Left ventricle myocardium inferior (tissue), 1 donor: Measurements from ENCODE around the gene L1CAM. TPM values are rescaled to one million over a fixed set of nuclear protein-coding genes. Genes with fewer than 3 reads are reported as not detected.

Experiments
- DNase-seq: peaks from one replicate; pipeline ENCODE4 v3.0.0-alpha.2; 2020
- H3K27ac ChIP-seq: fragments of 200-600 bp; replicated peaks from 2 replicates; pipeline ENCODE4 v1.8.0; 2021
- H3K27me3 ChIP-seq: fragments of 200-600 bp; 2 replicates; pipeline ENCODE4 v1.8.0; 2021; ENCODE audit warnings: low read depth
- H3K36me3 ChIP-seq: fragments of 200-600 bp; 2 replicates; pipeline ENCODE4 v1.8.0; 2021
- H3K4me1 ChIP-seq: fragments of 200-600 bp; 2 replicates; pipeline ENCODE4 v1.8.0; 2021
- H3K4me3 ChIP-seq: fragments of 200-600 bp; 2 replicates; pipeline ENCODE4 v1.8.0; 2021; ENCODE audit warnings: mild to moderate bottlenecking, moderate library complexity
- H3K9me3 ChIP-seq: fragments of 200-600 bp; replicated peaks from 2 replicates; pipeline ENCODE4 v1.8.0; 2021
- intact Hi-C: fragments of 100-400 bp; cut with micrococcal nuclease; formaldehyde crosslinking; loops from one replicate; pipeline ENCODE4 v1.11.0; 2022
- long read RNA-seq: library from polyadenylated mRNA; unstranded; transcript quantifications from one replicate; pipeline ENCODE4 v2.0.0, GENCODE V29; 2021
- total RNA-seq: library from RNA; stranded (reverse); fragmentation: NEBNext Ultra II Directional; extraction: Animal tissue kit (Norgen Biotek cat#: 25700); gene quantifications from one replicate; pipeline ENCODE4 v1.2.1, GENCODE V29; 2021
- TF ChIP-seq, protein P1 (sequence below): fragments of 200-600 bp; IDR thresholded peaks from 2 replicates; pipeline ENCODE4 v1.8.0; 2021; ENCODE audit warnings: antibody characterized with exemption, mild to moderate bottlenecking, borderline replicate concordance
- donor health status: DM: no; HTN: yes; CAD: no; lungs with severe emphysema.

Gene L1CAM, protein sequence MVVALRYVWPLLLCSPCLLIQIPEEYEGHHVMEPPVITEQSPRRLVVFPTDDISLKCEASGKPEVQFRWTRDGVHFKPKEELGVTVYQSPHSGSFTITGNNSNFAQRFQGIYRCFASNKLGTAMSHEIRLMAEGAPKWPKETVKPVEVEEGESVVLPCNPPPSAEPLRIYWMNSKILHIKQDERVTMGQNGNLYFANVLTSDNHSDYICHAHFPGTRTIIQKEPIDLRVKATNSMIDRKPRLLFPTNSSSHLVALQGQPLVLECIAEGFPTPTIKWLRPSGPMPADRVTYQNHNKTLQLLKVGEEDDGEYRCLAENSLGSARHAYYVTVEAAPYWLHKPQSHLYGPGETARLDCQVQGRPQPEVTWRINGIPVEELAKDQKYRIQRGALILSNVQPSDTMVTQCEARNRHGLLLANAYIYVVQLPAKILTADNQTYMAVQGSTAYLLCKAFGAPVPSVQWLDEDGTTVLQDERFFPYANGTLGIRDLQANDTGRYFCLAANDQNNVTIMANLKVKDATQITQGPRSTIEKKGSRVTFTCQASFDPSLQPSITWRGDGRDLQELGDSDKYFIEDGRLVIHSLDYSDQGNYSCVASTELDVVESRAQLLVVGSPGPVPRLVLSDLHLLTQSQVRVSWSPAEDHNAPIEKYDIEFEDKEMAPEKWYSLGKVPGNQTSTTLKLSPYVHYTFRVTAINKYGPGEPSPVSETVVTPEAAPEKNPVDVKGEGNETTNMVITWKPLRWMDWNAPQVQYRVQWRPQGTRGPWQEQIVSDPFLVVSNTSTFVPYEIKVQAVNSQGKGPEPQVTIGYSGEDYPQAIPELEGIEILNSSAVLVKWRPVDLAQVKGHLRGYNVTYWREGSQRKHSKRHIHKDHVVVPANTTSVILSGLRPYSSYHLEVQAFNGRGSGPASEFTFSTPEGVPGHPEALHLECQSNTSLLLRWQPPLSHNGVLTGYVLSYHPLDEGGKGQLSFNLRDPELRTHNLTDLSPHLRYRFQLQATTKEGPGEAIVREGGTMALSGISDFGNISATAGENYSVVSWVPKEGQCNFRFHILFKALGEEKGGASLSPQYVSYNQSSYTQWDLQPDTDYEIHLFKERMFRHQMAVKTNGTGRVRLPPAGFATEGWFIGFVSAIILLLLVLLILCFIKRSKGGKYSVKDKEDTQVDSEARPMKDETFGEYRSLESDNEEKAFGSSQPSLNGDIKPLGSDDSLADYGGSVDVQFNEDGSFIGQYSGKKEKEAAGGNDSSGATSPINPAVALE
- 4.0 TPM for total RNA-seq
- long read RNA-seq, full-length matches to known transcripts, result 1 of 4 reads
- long read RNA-seq, partial matches to known transcripts, result 3 of 4 reads
- long read RNA-seq, other reads (novel, unspliced or antisense), result 0 of 4 reads

DNA sequence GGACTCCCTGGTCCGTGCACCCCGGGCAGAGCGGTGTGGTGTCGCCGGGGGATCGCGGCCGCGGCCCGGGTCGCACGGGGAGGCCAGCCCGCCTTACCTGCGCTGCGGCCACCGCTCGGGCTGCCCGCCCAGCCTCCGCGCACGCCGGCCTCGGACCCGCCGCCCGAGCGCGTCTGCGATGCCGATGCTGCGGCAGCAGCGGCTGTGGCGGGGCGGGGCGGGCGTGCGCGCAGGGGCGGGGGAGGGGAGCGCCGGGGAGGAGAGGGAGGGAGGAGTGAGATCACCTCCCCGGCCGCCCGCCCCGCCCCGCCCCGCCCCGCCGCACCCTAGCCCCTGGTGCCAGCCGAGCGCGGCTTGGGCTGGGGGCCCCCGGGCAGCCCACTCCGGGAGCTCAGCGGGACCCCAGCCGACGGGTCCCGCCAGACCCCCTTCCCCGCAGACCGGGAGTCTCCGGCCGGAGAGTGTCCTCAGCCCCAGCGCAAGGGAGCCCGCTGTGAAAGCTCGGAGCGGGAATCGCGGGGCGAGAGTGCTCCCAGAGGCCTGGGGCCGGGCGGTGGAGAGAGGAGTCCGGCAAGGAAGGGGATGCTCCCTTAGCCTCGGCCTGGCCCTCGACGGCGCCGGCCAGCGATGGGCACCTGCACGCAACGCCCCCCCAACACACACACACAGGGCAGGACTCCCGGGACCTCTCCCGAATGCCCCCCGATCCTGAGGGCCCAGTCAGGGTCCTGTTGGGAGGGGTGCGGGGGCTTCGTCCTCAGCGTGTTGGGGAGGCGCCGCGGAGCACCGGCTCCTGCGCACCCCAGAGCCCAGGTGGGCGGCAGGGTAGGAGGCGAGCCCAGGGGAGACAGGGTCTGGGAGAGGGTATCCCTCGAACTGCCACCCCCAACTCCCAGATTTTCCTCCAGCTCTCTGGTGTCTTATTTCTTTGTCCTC is at the start of gene L1CAM:
TSS of gene L1CAM (minus strand) at position 206 of the 936 bp plus-strand sequence. CDS start 10,337 bp downstream, outside the sequence.
- intact Hi-C loops, result no loop called here
- no peaks in the 10 kb centered on the region for H3K36me3 ChIP-seq
- no peak for DNase-seq
- TF ChIP-seq, protein P1, sequence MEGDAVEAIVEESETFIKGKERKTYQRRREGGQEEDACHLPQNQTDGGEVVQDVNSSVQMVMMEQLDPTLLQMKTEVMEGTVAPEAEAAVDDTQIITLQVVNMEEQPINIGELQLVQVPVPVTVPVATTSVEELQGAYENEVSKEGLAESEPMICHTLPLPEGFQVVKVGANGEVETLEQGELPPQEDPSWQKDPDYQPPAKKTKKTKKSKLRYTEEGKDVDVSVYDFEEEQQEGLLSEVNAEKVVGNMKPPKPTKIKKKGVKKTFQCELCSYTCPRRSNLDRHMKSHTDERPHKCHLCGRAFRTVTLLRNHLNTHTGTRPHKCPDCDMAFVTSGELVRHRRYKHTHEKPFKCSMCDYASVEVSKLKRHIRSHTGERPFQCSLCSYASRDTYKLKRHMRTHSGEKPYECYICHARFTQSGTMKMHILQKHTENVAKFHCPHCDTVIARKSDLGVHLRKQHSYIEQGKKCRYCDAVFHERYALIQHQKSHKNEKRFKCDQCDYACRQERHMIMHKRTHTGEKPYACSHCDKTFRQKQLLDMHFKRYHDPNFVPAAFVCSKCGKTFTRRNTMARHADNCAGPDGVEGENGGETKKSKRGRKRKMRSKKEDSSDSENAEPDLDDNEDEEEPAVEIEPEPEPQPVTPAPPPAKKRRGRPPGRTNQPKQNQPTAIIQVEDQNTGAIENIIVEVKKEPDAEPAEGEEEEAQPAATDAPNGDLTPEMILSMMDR, result no peak
- peaks cover 5% of the 10 kb centered on the region for H3K4me1 ChIP-seq
- peaks cover 57% of the 10 kb centered on the region for H3K27me3 ChIP-seq
- H3K9me3 ChIP-seq, result no peaks in the 10 kb centered on the region
- no peak within 1 kb of the TSS for H3K27ac ChIP-seq
- peak within 1 kb of the TSS; percentile 48 for H3K4me3 ChIP-seq

DNA sequence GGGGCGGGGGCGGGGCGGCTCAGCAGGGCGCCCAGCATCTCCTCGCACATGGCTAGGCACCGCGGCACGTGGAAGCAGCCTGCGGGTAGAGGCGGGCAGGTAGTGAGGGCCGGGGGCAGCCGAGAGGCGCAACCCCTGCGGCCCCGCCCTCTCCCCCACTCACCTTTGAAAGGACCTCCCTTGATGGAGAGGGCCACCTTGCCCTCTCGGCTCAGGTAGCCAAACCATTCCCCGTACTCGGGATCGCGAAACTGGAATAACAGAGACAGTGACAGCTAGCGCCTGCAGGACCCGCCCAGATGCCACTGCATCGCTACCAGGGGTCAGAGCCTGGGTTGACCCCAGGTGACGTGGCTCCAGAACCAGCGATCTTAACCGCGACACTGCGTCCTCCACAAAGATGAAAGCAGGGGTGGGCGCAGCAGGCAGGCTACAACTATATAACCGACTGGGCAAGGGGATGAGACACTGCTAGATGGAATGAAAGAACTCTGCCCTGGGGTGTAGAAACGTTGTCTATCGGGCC is 49.4 kb upstream of the L1CAM start:
- Histone ChIP-seq H3K9me3 (no peaks in the 10 kb centered on the region), H3K4me1 (peaks cover 27% of the 10 kb centered on the region), H3K36me3 (peaks cover 23% of the 10 kb centered on the region), H3K27me3 (no peaks in the 10 kb centered on the region), H3K4me3 (peak overlapping the region; percentile 79), H3K27ac (peak overlapping the region; percentile 82)
- TF ChIP-seq, protein P1, result no peak
- intact Hi-C loops, result no loop called here
- DNase-seq, result no peak

DNA sequence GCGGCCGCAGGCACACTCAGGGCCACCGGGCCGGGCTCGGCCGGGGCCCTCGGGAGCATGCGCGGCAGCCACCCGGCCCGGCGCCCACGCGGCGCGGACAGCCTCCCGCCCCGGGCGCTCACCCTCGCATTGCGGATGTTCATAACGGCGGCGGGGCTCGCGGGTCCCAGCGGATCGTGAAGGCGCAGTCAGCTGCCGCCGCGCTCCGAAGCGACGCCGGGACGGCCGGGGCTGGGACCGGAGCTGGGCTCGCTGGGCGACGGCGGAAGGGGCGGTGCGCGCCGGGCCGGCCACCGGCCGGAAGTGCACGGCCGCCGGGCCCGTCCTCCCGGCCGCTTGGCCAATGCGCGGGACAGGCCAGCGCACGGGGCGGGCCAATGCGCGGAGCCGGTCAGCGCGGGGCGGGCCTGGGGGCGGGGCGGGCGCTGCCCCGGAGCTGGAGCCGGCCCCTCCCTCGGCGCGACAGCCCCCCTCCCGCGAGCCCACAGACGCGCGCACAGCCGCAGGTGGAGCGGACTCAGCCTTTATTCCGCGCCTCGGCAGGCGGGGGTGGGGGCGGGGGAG is 48.9 kb upstream of the L1CAM start, which contains the start of gene NAA10:
TSS of gene NAA10 (minus strand) at position 276 of the 564 bp plus-strand sequence. CDS start at position 143, 133 bp downstream.
- peak within 1 kb of the TSS; percentile 79 for H3K4me3 ChIP-seq
- TF ChIP-seq, protein P1, result no peak
- no peaks in the 10 kb centered on the region for H3K9me3 ChIP-seq
- H3K4me1 ChIP-seq, result peaks cover 27% of the 10 kb centered on the region
- peaks cover 28% of the 10 kb centered on the region for H3K36me3 ChIP-seq
- peak within 1 kb of the TSS; percentile 82 for H3K27ac ChIP-seq
- DNase-seq, result peak; percentile 76
- no peaks in the 10 kb centered on the region for H3K27me3 ChIP-seq
- intact Hi-C loops, result no loop called here

DNA sequence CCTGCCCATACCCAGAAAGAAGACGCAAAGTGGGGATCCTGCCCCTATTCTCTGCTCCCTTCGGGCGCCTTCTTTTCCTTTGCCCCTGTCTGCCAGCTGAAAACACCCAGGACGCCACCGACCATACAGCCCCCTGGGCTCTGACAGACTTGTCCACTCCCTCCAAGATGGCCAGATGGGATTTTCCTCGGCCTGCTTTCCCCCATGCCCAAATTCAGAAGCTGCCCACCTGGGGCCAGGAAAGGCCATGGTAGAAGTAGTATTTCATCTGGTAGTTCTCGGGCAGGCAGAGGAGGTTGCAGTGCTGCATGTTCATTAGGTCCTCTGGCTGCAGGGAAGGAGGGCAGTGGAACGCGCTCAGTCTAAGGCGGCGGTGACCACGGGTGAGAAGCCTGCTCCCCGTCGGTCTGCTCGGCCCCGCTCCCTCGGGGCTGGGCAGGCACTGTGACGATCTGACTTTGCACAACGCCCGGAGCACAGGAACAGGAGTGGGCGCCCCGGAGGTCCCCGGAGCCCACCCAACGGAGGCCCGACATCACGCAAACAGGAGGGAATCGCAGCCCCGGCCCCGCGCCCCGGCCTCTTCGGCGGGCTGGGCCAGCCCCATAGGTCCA is 48.3 kb upstream of the L1CAM start:
- intact Hi-C loops, result no loop called here
- H3K27ac ChIP-seq, result peak overlapping the region; percentile 82
- peaks cover 29% of the 10 kb centered on the region for H3K4me1 ChIP-seq
- no peaks in the 10 kb centered on the region for H3K27me3 ChIP-seq
- H3K9me3 ChIP-seq, result no peaks in the 10 kb centered on the region
- TF ChIP-seq, protein P1, result no peak
- DNase-seq, result no peak
- peaks cover 31% of the 10 kb centered on the region for H3K36me3 ChIP-seq
- peak overlapping the region; percentile 79 for H3K4me3 ChIP-seq
